HCT116 (cell line): ENCODE measurements around the gene THSD4. TPM values are rescaled to one million over a fixed set of nuclear protein-coding genes. Genes with fewer than 3 reads are reported as not detected.

Experiments
- ATAC-seq: fragments of 200-7000 bp; cut with Tn5 transposase; 2 replicates; pipeline ENCODE4 v1.9.1; 2020; ENCODE audit warnings: mild to moderate bottlenecking, moderate library complexity
- BruUV-seq: library from RNA; stranded (reverse); fragments of 400-500 nt; replicated peaks from 2 replicates; lab custom pipeline; 2021; lab: Mats Ljungman, UMichigan
- CTCF ChIA-PET: fragments of 300-600 bp; sonication (Branson Sonifier 250); formaldehyde crosslinking; loops from one replicate; lab custom pipeline; 2021; ENCODE audit warnings: antibody characterized with exemption; lab: Charles Lee
- POLR2A ChIA-PET: fragments of 300-600, 350-600 bp; sonication (Branson Sonifier 250); formaldehyde crosslinking; loops from one replicate; lab custom pipeline; 2021; ENCODE audit warnings: antibody characterized with exemption; lab: Charles Lee
- RAD21 ChIA-PET, 2 experiments: fragments of 300-600 bp; sonication (Branson Sonifier 250); formaldehyde crosslinking; loops; one replicate each; lab custom pipeline; 2023; ENCODE audit warnings: low total read pairs in 2 of 2; ENCODE audit not compliant: uncharacterized antibody in 2 of 2, unreplicated experiment in 2 of 2, low non-redundant PET in 1 of 2; lab: Charles Lee
- DNase-seq: peaks from one replicate; pipeline ENCODE4 v3.0.0-alpha.2; 2010; ENCODE audit warnings: low read depth, low spot score
- H2AFZ ChIP-seq: fragments of 200-600 bp; shearing (Covaris generic), sonication (generic); 2 replicates; pipeline ENCODE4 v1.6.1; 2017; ENCODE audit warnings: low read depth, mixed run types, mixed read lengths, antibody characterized with exemption, low read length; ENCODE audit not compliant: poor library complexity, severe bottlenecking
- H3K27ac ChIP-seq: 2 replicates; pipeline ENCODE4 v1.5.1; 2012; ENCODE audit warnings: low read depth, low read length
- H3K27me3 ChIP-seq: fragments of 200-600 bp; sonication (generic); 2 replicates; pipeline ENCODE4 v1.6.1; 2016; ENCODE audit warnings: mixed run types, low read length, mixed read lengths; ENCODE audit not compliant: insufficient read depth
- H3K36me3 ChIP-seq, 2 experiments: fragments of 200-500 bp in 1 of 2; fragments of 200-600 bp in 1 of 2; sonication (Bioruptor generic) in 1 of 2; sonication (generic) in 1 of 2; 2 replicates each; pipeline versions ENCODE4 v1.5.1 to v1.6.1; 2014 to 2016; ENCODE audit warnings: low read length in 2 of 2, inconsistent platforms in 1 of 2, mixed read lengths in 1 of 2, mixed run types in 1 of 2; ENCODE audit not compliant: insufficient read depth in 2 of 2, control insufficient read depth in 1 of 2
- H3K4me1 ChIP-seq, 2 experiments: fragments of 200-600 bp in 1 of 2; sonication (generic) in 1 of 2; 2 replicates each; pipeline versions ENCODE4 v1.5.1 to v1.6.1; 2012 to 2017; ENCODE audit warnings: low read length in 2 of 2, inconsistent platforms in 1 of 2, mild to moderate bottlenecking in 1 of 2, mixed read lengths in 1 of 2, mixed run types in 1 of 2, moderate library complexity in 1 of 2; ENCODE audit not compliant: insufficient read depth in 2 of 2, control insufficient read depth in 1 of 2
- H3K4me2 ChIP-seq: fragments of 200-600 bp; sonication (generic); 2 replicates; pipeline ENCODE4 v1.6.1; 2017; ENCODE audit warnings: mixed run types, low read length, mixed read lengths
- H3K4me3 ChIP-seq, 2 experiments: fragments of 200-600 bp in 1 of 2; sonication (generic) in 1 of 2; replicated peaks in 1 of 2; 2 replicates each; pipeline ENCODE4 v1.5.1; 2011 to 2016; ENCODE audit warnings: low read length in 2 of 2, control low read depth in 1 of 2, low read depth in 1 of 2, mild to moderate bottlenecking in 1 of 2, mixed read lengths in 1 of 2, mixed run types in 1 of 2
- H3K79me2 ChIP-seq: fragments of 200-600 bp; sonication (generic); 2 replicates; pipeline ENCODE4 v1.6.1; 2017; ENCODE audit warnings: mild to moderate bottlenecking, mixed run types, low read length, moderate library complexity, mixed read lengths; ENCODE audit not compliant: insufficient read depth
- H3K9ac ChIP-seq: fragments of 200-600 bp; sonication (generic); 2 replicates; pipeline ENCODE4 v1.6.1; 2016; ENCODE audit warnings: low read length, mixed read lengths
- H3K9me2 ChIP-seq: fragments of 200-600 bp; sonication (generic), shearing (Covaris generic); 2 replicates; pipeline ENCODE4 v1.6.1; 2017; ENCODE audit warnings: mixed run types, mild to moderate bottlenecking, moderate library complexity; ENCODE audit not compliant: insufficient read depth
- H3K9me3 ChIP-seq, 2 experiments: fragments of 200-500 bp in 1 of 2; fragments of 200-600 bp in 1 of 2; sonication (Bioruptor generic) in 1 of 2; sonication (generic) in 1 of 2; 2 replicates each; pipeline ENCODE4 v1.6.1; 2014 to 2017; ENCODE audit warnings: low read length in 2 of 2, mixed read lengths in 2 of 2, inconsistent platforms in 1 of 2, low read depth in 1 of 2, mild to moderate bottlenecking in 1 of 2, mixed run types in 1 of 2, moderate library complexity in 1 of 2; ENCODE audit not compliant: control insufficient read depth in 1 of 2, insufficient read depth in 1 of 2
- H4K20me1 ChIP-seq: fragments of 200-600 bp; sonication (generic), shearing (Covaris generic); 2 replicates; pipeline ENCODE4 v1.6.1; 2017; ENCODE audit warnings: mixed run types, mild to moderate bottlenecking, moderate library complexity; ENCODE audit not compliant: insufficient read depth
- ATF3 ChIP-seq: IDR thresholded peaks from 2 replicates; pipeline ENCODE4 v1.6.1; 2012
- CBX3 ChIP-seq: IDR thresholded peaks from 2 replicates; pipeline ENCODE4 v1.6.1; 2012; ENCODE audit warnings: low read depth
- CEBPB ChIP-seq: IDR thresholded peaks from 2 replicates; pipeline ENCODE4 v1.6.1; 2012; ENCODE audit warnings: low read depth
- CTCF ChIP-seq, 3 experiments: fragments of 200-600 bp in 1 of 3; sonication (generic) in 1 of 3; IDR thresholded peaks in 2 of 3; conservative IDR thresholded peaks in 1 of 3; 2 replicates each; pipeline ENCODE4 v1.5.1; 2012 to 2017; ENCODE audit warnings: low read depth in 2 of 3, low read length in 2 of 3, antibody characterized with exemption in 1 of 3, borderline replicate concordance in 1 of 3, control low read depth in 1 of 3, mild to moderate bottlenecking in 1 of 3, mixed read lengths in 1 of 3, mixed run types in 1 of 3, moderate library complexity in 1 of 3; ENCODE audit not compliant: insufficient read depth in 1 of 3
- EGR1 ChIP-seq: IDR thresholded peaks from 2 replicates; pipeline ENCODE4 v1.6.1; 2012; ENCODE audit warnings: low read depth
- EZH2 ChIP-seq: fragments of 200-600 bp; sonication (generic); IDR thresholded peaks from 2 replicates; pipeline ENCODE4 v1.6.1; 2017; ENCODE audit warnings: antibody characterized with exemption, mixed run types
- EZH2phosphoT487 ChIP-seq: fragments of 200-600 bp; IDR thresholded peaks from 2 replicates; pipeline ENCODE4 v1.6.1; 2018; ENCODE audit warnings: antibody characterized with exemption, borderline replicate concordance
- FOSL1 ChIP-seq: IDR thresholded peaks from 2 replicates; pipeline ENCODE4 v1.6.1; 2012; ENCODE audit warnings: low read depth
- MAX ChIP-seq: IDR thresholded peaks from 2 replicates; pipeline ENCODE4 v1.6.1; 2012
- POLR2A ChIP-seq: IDR thresholded peaks from 2 replicates; pipeline ENCODE4 v1.7.0; 2011; ENCODE audit warnings: borderline replicate concordance; ENCODE audit not compliant: insufficient read depth, insufficient read length; ENCODE audit errors: extremely low read depth
- POLR2AphosphoS5 ChIP-seq: IDR thresholded peaks from 2 replicates; pipeline ENCODE4 v1.6.1; 2011; ENCODE audit warnings: mild to moderate bottlenecking, low read depth, low read length, moderate library complexity
- REST ChIP-seq: IDR thresholded peaks from 2 replicates; pipeline ENCODE4 v1.6.1; 2012; ENCODE audit warnings: low read depth
- SRF ChIP-seq: IDR thresholded peaks from 2 replicates; pipeline ENCODE4 v1.6.1; 2012; ENCODE audit warnings: low read depth
- TCF7L2 ChIP-seq: IDR thresholded peaks from 2 replicates; pipeline ENCODE4 v1.7.0; 2011; ENCODE audit warnings: borderline replicate concordance, inconsistent platforms; ENCODE audit not compliant: insufficient read depth, insufficient read length; ENCODE audit errors: extremely low read depth
- ZBTB33 ChIP-seq: IDR thresholded peaks from 2 replicates; pipeline ENCODE4 v1.6.1; 2011; ENCODE audit warnings: mild to moderate bottlenecking, low read length, moderate library complexity; ENCODE audit not compliant: insufficient replicate concordance; ENCODE audit errors: extremely low read depth
- ZNF274 ChIP-seq: fragments of 200-500 bp; sonication (Bioruptor generic); IDR thresholded peaks from 2 replicates; pipeline ENCODE4 v1.6.1; 2014; ENCODE audit warnings: mild to moderate bottlenecking, low read depth, low read length, inconsistent platforms
- intact Hi-C: fragments of 100-400 bp; cut with micrococcal nuclease; formaldehyde crosslinking; loops from 2 replicates; pipeline ENCODE4 v1.10.0; 2022
- total RNA-seq: library from RNA; stranded (reverse); gene quantifications from one replicate; pipeline ENCODE4 v1.2.1, GENCODE V29; 2021; ENCODE audit not compliant: unreplicated experiment

THSD4 gene
- total RNA-seq, 1 experiment from 2014 or later, result 30.5 TPM

- ChIA-PET CTCF (no interaction called here), POLR2A (no interaction called here), RAD21 (no interaction called here)
- H2AFZ ChIP-seq, result no peak overlapping the region
- H3K27ac ChIP-seq, result no peak overlapping the region
- ATAC-seq, result no peak
- DNase-seq, result no peak
- no peak overlapping the region for H3K9ac ChIP-seq
- TF ChIP-seq MAX (no peak), POLR2A (no peak), SRF (no peak), FOSL1 (no peak), ZBTB33 (no peak), EZH2phosphoT487 (no peak), TCF7L2 (no peak), CTCF (IDR thresholded peaks at IDR 0.05 in 2 of 3, conservative IDR thresholded peaks at IDR 0.05 in 1 of 3; ENCODE audit: borderline replicate concordance in 1 of 3, insufficient read depth in 1 of 3, low read depth in 2 of 3, low read length in 2 of 3) (no peak), ATF3 (no peak), ZNF274 (no peak), CEBPB (no peak), EZH2 (no peak), POLR2AphosphoS5 (no peak), REST (no peak), EGR1 (no peak), CBX3 (no peak)
- H3K4me3 ChIP-seq, result no peak overlapping the region
- no peaks in the 10 kb centered on the region for H3K79me2 ChIP-seq
- no peaks in the 10 kb centered on the region for H3K27me3 ChIP-seq
- H3K4me2 ChIP-seq, result no peak overlapping the region
- peaks cover 4 to 11% of the 10 kb centered on the region in 2 experiments; a peak in 2 of 4 replicates for H3K4me1 ChIP-seq
- H4K20me1 ChIP-seq, result no peaks in the 10 kb centered on the region
- H3K9me3 ChIP-seq, result no peaks in the 10 kb centered on the region
- no TSS peak for BruUV-seq
- no peaks in the 10 kb centered on the region for H3K36me3 ChIP-seq
- intact Hi-C loops, result no loop called here
- H3K9me2 ChIP-seq, result no peaks in the 10 kb centered on the region
Observed at GRCh38 chr15:71228403-71228802, 113.1 kb downstream of the THSD4 start.
